ENCODE results near the gene IGSF6. TPM values are rescaled to one million over a fixed set of nuclear protein-coding genes. Genes with fewer than 3 reads are reported as not detected.

The IGSF6 gene
- total and polyA plus RNA-seq, 2 of the 8 experiments (the other 6 are each of a cell fraction or from before 2014, with no cell fraction given), result not detected

- no peak overlapping the region for H3K56ac ChIP-seq (replicated peaks; ENCODE audit: insufficient read length, low read depth, low read length)
- no peak overlapping the region for H2BK20ac ChIP-seq (ENCODE audit: low read length)
- no peak for DNase-seq (ENCODE audit: low read depth in 1 of 2, low spot score in 2 of 2)
- H3K4me2 ChIP-seq (ENCODE audit: insufficient read depth in 1 of 2, low read depth in 2 of 2, low read length in 2 of 2), result no peak overlapping the region
- peaks cover 2% of the 10 kb centered on the region; the same call in 1 of the 2 replicates for H3K79me1 ChIP-seq (ENCODE audit: low read depth, low read length)
- ChIA-PET CTCF (ENCODE audit: partially characterized antibody) (interaction anchor here (1.0 to 1.1 kb wide), 2 partner anchors 29 to 64 kb away, joined by 3 read pairs; no protein-coding TSS in a partner anchor), POLR2A (ENCODE audit: partially characterized antibody) (interaction anchor here (0.6 kb wide), 1 partner anchor 150 kb away, joined by 3 read pairs; no protein-coding TSS in a partner anchor)
- H3K36me3 ChIP-seq (ENCODE audit: control insufficient read depth in 2 of 4, insufficient read depth in 4 of 4, low read length in 3 of 4), result no peaks in the 10 kb centered on the region
- H3K14ac ChIP-seq (ENCODE audit: insufficient read length), result no peak overlapping the region
- no peak overlapping the region for H2BK120ac ChIP-seq (replicated peaks; ENCODE audit: low read depth, low read length)
- H3K79me2 ChIP-seq (ENCODE audit: control insufficient read depth in 1 of 2, insufficient read depth in 2 of 2, low read length in 2 of 2), result peaks cover 0 to 11% of the 10 kb centered on the region in 2 experiments; a peak in 1 of 4 replicates
- H2AK5ac ChIP-seq (ENCODE audit: low read depth, low read length), result no peak overlapping the region
- no peak for FAIRE-seq
- peaks cover 0 to 3% of the 10 kb centered on the region in 2 experiments for H4K20me1 ChIP-seq (replicated peaks in 1 of 2; ENCODE audit: control insufficient read depth in 1 of 2, insufficient read depth in 2 of 2, low read length in 2 of 2)
- TF ChIP-seq TBP (IDR thresholded peaks at IDR 0.05; ENCODE audit: low read depth, low read length) (no peak), GTF2F1 (IDR thresholded peaks at IDR 0.05; ENCODE audit: borderline replicate concordance, low read depth, low read length) (no peak), E2F6 (IDR thresholded peaks at IDR 0.05) (no peak), SIX5 (IDR thresholded peaks at IDR 0.05; ENCODE audit: low read depth, low read length) (no peak), HDAC6 (IDR thresholded peaks at IDR 0.05; ENCODE audit: low read depth, low read length) (no peak), CHD1 (IDR thresholded peaks at IDR 0.05; ENCODE audit: low read depth, low read length) (no peak), SRF (IDR thresholded peaks at IDR 0.05; ENCODE audit: low read depth, low read length) (no peak), EP300 (IDR thresholded peaks at IDR 0.05; ENCODE audit: borderline replicate concordance in 1 of 2, low read depth in 2 of 2, low read length in 2 of 2) (no peak), ATF2 (IDR thresholded peaks at IDR 0.05; ENCODE audit: low read length) (no peak)
- no peak overlapping the region for H4K8ac ChIP-seq (ENCODE audit: extremely low read depth, insufficient read depth, low read length)
- no peak overlapping the region for H3K27ac ChIP-seq (ENCODE audit: low read depth, low read length)
- H3K9me3 ChIP-seq (ENCODE audit: insufficient read depth in 2 of 2, low read depth in 1 of 2, low read length in 1 of 2), result no peaks in the 10 kb centered on the region
- no peak overlapping the region for H4K5ac ChIP-seq (ENCODE audit: insufficient read length, low read depth, low read length)
- H4K91ac ChIP-seq (replicated peaks; ENCODE audit: insufficient read length, low read length), result no peak overlapping the region
- WGBS, 2 experiments (ENCODE audit: extremely low coverage in 1 of 2, insufficient coverage in 1 of 2, insufficient read length in 1 of 2, insufficient replicate concordance in 2 of 2, low coverage in 1 of 2, low lambda C conversion rate in 2 of 2, missing lambda C conversion rate in 1 of 2), result 93% methylated on average over 4 of the region's 4 CpGs; no CpG with 5 or more reads in 1 of the 2 experiments
- no peaks in the 10 kb centered on the region for H3K27me3 ChIP-seq (replicated peaks in 1 of 4; ENCODE audit: control insufficient read depth in 3 of 4, extremely low read depth in 1 of 4, insufficient read depth in 3 of 4, low read length in 3 of 4)
- no peak overlapping the region for H3K23ac ChIP-seq (ENCODE audit: insufficient read length)
- no peak overlapping the region for H3K9ac ChIP-seq (replicated peaks in 1 of 4; ENCODE audit: extremely low read depth in 1 of 4, low read depth in 3 of 4, low read length in 3 of 4)
- H3K4me3 ChIP-seq (ENCODE audit: extremely low read depth in 1 of 4, insufficient read depth in 2 of 4, low read depth in 3 of 4, low read length in 4 of 4), result no peak overlapping the region
- no peak overlapping the region for H2AFZ ChIP-seq (ENCODE audit: low read length)
- H2BK12ac ChIP-seq (ENCODE audit: low read depth, low read length), result no peak overlapping the region
- H2BK5ac ChIP-seq (ENCODE audit: low read depth, low read length), result no peak overlapping the region
- H3K23me2 ChIP-seq (ENCODE audit: low read depth, low read length), result no peaks in the 10 kb centered on the region
- H2BK15ac ChIP-seq (ENCODE audit: low read length), result no peak overlapping the region
- H3K4ac ChIP-seq (replicated peaks; ENCODE audit: insufficient read length, low read depth, low read length), result no peak overlapping the region
- no peaks in the 10 kb centered on the region for H3K4me1 ChIP-seq (replicated peaks in 1 of 4; ENCODE audit: control insufficient read depth in 3 of 4, insufficient read depth in 4 of 4, low read length in 3 of 4)
- H3K18ac ChIP-seq (ENCODE audit: extremely low read depth, low read length), result no peak overlapping the region
Measured at GRCh38 chr16:21644674-21645073, 7.7 kb downstream of the IGSF6 start.
